Endodermal cell (in vitro differentiated cells): ENCODE measurements around the gene DERA. TPM values are rescaled to one million over a fixed set of nuclear protein-coding genes. Genes with fewer than 3 reads are reported as not detected.

Experiments
- DNase-seq: peaks from one replicate; pipeline ENCODE4 v3.0.0-alpha.2; 2017
- H3K27ac ChIP-seq: 2 replicates; pipeline ENCODE4 v1.5.1; 2013; ENCODE audit warnings: mild to moderate bottlenecking, low read depth, low read length, moderate library complexity
- H3K27me3 ChIP-seq: 2 replicates; pipeline ENCODE4 v1.6.1; 2013; ENCODE audit warnings: mild to moderate bottlenecking, low read length, moderate library complexity; ENCODE audit not compliant: insufficient read depth, control insufficient read depth, poor library complexity, severe bottlenecking
- H3K36me3 ChIP-seq: 2 replicates; pipeline ENCODE4 v1.7.0; 2013; ENCODE audit warnings: mild to moderate bottlenecking, low read length, moderate library complexity; ENCODE audit not compliant: control insufficient read depth, insufficient read depth
- H3K4me1 ChIP-seq: one replicate; pipeline ENCODE4 v1.7.0; 2013; ENCODE audit warnings: low read length; ENCODE audit not compliant: control insufficient read depth, insufficient read depth
- H3K4me3 ChIP-seq: 2 replicates; pipeline ENCODE4 v1.5.1; 2013; ENCODE audit warnings: mild to moderate bottlenecking, low read length, moderate library complexity
- H3K9ac ChIP-seq: 2 replicates; pipeline ENCODE4 v1.6.1; 2013; ENCODE audit warnings: mild to moderate bottlenecking, low read length, moderate library complexity; ENCODE audit not compliant: poor library complexity, severe bottlenecking; ENCODE audit errors: extremely low read depth
- H3K9me3 ChIP-seq: 2 replicates; pipeline ENCODE4 v1.6.1; 2013; ENCODE audit warnings: mild to moderate bottlenecking, low read length, moderate library complexity; ENCODE audit not compliant: control insufficient read depth
- H3K27ac Mint-ChIP-seq: 2 replicates; pipeline ENCODE4 v1.8.0; 2020; ENCODE audit warnings: mixed read lengths
- H3K27me3 Mint-ChIP-seq: 2 replicates; pipeline ENCODE4 v1.8.0; 2021; ENCODE audit warnings: mild to moderate bottlenecking, mixed read lengths; ENCODE audit not compliant: insufficient read depth
- H3K36me3 Mint-ChIP-seq: 2 replicates; pipeline ENCODE4 v1.8.0; 2020; ENCODE audit warnings: low read depth, mixed read lengths
- H3K4me1 Mint-ChIP-seq: 2 replicates; pipeline ENCODE4 v1.8.0; 2020; ENCODE audit warnings: mixed read lengths
- H3K4me3 Mint-ChIP-seq: 2 replicates; pipeline ENCODE4 v1.8.0; 2020; ENCODE audit warnings: mild to moderate bottlenecking, moderate library complexity, mixed read lengths
- H3K9me3 Mint-ChIP-seq: 2 replicates; pipeline ENCODE4 v1.8.0; 2020; ENCODE audit warnings: mild to moderate bottlenecking, mixed read lengths
- CTCF ChIP-seq: fragments of 200-600 bp; sonication (generic); conservative IDR thresholded peaks from 2 replicates; pipeline ENCODE4 v1.5.0; 2021; ENCODE audit warnings: antibody characterized with exemption, mild to moderate bottlenecking
- WGBS, 2 experiments: methylation state at CpG; one replicate each; pipeline versions ENCODE4 v1.1.5 to v1.1.7; 2013; ENCODE audit warnings: missing lambda C conversion rate in 2 of 2, mixed read lengths in 1 of 2; ENCODE audit not compliant: insufficient coverage in 1 of 2, insufficient read length in 1 of 2; 5-methylcytosine and 5-hydroxymethylcytosine counted together
- total RNA-seq, 2 donors: library from RNA; stranded (reverse); fragmentation: NEBNext Ultra II Directional in 1 of 2; extraction: Animal tissue kit (Norgen Biotek cat#: 25700) in 1 of 2; gene quantifications; 2 replicates in 1 of 2; 3 replicates in 1 of 2; pipeline ENCODE4 v1.2.1, GENCODE V29; 2021

DERA gene
- total RNA-seq, 2 donors from 2014 or later = 81.7 to 125 TPM

DNA sequence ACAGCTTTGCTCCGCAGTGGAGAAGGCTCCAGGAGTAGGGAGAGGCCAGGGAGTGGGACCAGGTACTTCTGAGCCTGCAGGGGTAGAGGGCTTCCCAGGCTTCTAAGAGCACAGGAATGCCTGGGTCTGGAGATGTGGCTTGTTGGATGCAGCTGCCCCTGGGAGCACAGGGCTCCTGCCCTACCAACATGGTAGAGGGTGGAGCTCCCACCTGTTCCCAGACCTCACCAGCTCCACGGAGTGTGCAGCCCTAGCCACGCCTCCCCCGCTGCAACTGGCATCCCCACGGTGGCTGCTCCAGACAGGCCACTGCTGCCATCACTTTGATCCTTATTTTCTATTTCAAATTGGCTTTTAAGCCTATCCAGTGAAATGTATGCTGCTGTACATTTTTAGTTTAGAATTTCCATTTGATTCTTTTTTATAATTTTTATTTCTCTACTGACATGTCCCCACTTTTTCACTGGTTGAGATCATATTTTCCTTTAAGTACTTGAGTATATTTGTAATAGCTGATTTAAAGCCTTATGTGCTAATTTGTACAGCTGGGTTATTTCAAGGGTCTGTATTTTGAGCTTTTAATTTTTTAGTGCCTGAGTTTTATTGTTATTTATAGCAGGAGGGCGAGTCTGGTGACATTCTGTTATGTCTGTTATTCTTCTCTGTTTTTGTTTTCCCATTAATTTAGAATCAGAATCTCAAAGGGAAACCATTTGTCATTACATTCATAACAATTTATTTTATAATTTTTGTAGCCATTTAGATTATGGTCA, 78.0 kb downstream of the DERA start:
- peaks cover 26% of the 10 kb centered on the region for H3K4me1 Mint-ChIP-seq
- peaks cover 4% of the 10 kb centered on the region for H3K4me1 ChIP-seq
- peaks cover 58% of the 10 kb centered on the region for H3K36me3 Mint-ChIP-seq
- WGBS, 2 experiments = 92 to 97% methylated on average over 5 to 6 of the region's 6 CpGs
- DNase-seq = no peak
- H3K4me3 Mint-ChIP-seq = no peak overlapping the region
- no peaks in the 10 kb centered on the region for H3K27me3 ChIP-seq
- H3K27ac ChIP-seq = no peak overlapping the region
- TF ChIP-seq CTCF = no peak
- no peaks in the 10 kb centered on the region for H3K27me3 Mint-ChIP-seq
- H3K4me3 ChIP-seq = no peak overlapping the region
- peaks cover 49% of the 10 kb centered on the region for H3K36me3 ChIP-seq
- no peaks in the 10 kb centered on the region for H3K9me3 Mint-ChIP-seq
- H3K9me3 ChIP-seq = peaks cover 27% of the 10 kb centered on the region
- H3K9ac ChIP-seq = no peak overlapping the region
- H3K27ac Mint-ChIP-seq = no peak overlapping the region

GRCh38 chr12:15995801-15996200, 84.7 kb downstream of the DERA start:
- no peaks in the 10 kb centered on the region for H3K4me1 ChIP-seq
- H3K27me3 ChIP-seq = no peaks in the 10 kb centered on the region
- H3K27ac Mint-ChIP-seq = no peak overlapping the region
- H3K36me3 Mint-ChIP-seq = peaks cover 29% of the 10 kb centered on the region
- no peak for DNase-seq
- WGBS, 2 experiments = 91 to 92% methylated on average over 2 to 4 of the region's 4 CpGs
- H3K36me3 ChIP-seq = peaks cover 23% of the 10 kb centered on the region
- no peaks in the 10 kb centered on the region for H3K9me3 Mint-ChIP-seq
- H3K27me3 Mint-ChIP-seq = no peaks in the 10 kb centered on the region
- no peak for TF ChIP-seq CTCF
- H3K4me1 Mint-ChIP-seq = peaks cover 10% of the 10 kb centered on the region
- H3K27ac ChIP-seq = no peak overlapping the region
- no peaks in the 10 kb centered on the region for H3K9me3 ChIP-seq
- H3K9ac ChIP-seq = no peak overlapping the region
- no peak overlapping the region for H3K4me3 ChIP-seq
- no peak overlapping the region for H3K4me3 Mint-ChIP-seq

- no peaks in the 10 kb centered on the region for H3K4me1 ChIP-seq
- no peaks in the 10 kb centered on the region for H3K9me3 ChIP-seq
- no peaks in the 10 kb centered on the region for H3K27me3 ChIP-seq
- DNase-seq = peak; percentile 74
- H3K9ac ChIP-seq = no peak overlapping the region
- H3K4me3 ChIP-seq = no peak overlapping the region
- peaks cover 24% of the 10 kb centered on the region for H3K36me3 Mint-ChIP-seq
- peaks cover 20% of the 10 kb centered on the region for H3K36me3 ChIP-seq
- no peaks in the 10 kb centered on the region for H3K27me3 Mint-ChIP-seq
- no peak overlapping the region for H3K27ac ChIP-seq
- H3K27ac Mint-ChIP-seq = no peak overlapping the region
- TF ChIP-seq CTCF = peak; percentile 72
- H3K9me3 Mint-ChIP-seq = no peaks in the 10 kb centered on the region
- 91 to 100% methylated on average over 3 of the region's 3 CpGs for WGBS, 2 experiments
- peaks cover 10% of the 10 kb centered on the region for H3K4me1 Mint-ChIP-seq
- H3K4me3 Mint-ChIP-seq = no peak overlapping the region
Measured at GRCh38 chr12:15996254-15996653, 85.1 kb downstream of the DERA start.
